ENCODE results near the gene ANKRD6.

DNA sequence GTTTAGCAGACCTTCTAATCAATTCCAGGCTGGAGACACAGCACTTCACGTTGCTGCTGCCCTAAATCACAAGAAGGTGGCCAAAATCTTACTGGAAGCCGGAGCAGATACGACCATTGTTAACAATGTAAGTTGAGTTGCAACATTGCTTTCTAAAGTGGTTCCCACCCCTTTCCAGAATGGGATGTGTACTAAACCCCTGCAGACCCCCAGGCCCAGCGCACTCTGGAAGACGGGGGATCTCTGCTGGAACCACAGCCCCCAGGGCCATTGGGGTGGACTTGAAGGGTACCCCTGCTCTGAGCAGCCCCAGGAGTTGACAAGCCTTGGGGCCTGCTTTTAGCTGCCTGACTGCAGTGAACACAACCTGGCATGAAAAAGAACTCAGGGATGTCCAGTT, 183.6 kb downstream of the ANKRD6 start:
- no peak for TF ChIP-seq POLR2AphosphoS5 (IDR thresholded peaks at IDR 0.05)
- TF ChIP-seq, protein P1, sequence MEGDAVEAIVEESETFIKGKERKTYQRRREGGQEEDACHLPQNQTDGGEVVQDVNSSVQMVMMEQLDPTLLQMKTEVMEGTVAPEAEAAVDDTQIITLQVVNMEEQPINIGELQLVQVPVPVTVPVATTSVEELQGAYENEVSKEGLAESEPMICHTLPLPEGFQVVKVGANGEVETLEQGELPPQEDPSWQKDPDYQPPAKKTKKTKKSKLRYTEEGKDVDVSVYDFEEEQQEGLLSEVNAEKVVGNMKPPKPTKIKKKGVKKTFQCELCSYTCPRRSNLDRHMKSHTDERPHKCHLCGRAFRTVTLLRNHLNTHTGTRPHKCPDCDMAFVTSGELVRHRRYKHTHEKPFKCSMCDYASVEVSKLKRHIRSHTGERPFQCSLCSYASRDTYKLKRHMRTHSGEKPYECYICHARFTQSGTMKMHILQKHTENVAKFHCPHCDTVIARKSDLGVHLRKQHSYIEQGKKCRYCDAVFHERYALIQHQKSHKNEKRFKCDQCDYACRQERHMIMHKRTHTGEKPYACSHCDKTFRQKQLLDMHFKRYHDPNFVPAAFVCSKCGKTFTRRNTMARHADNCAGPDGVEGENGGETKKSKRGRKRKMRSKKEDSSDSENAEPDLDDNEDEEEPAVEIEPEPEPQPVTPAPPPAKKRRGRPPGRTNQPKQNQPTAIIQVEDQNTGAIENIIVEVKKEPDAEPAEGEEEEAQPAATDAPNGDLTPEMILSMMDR (IDR thresholded peaks at IDR 0.05): no peak
- TF ChIP-seq EP300 (IDR thresholded peaks at IDR 0.05): no peak
- no peak for TF ChIP-seq POLR2A (IDR thresholded peaks at IDR 0.05)
